Measurements from ENCODE around the gene ADPGK. TPM values are rescaled to one million over a fixed set of nuclear protein-coding genes. Genes with fewer than 3 reads are reported as not detected.
A peak's percentile ranks its signal among the peaks of the same experiment; 100 is the strongest.
"Not testable (repeated sequence)": the region's sequence is repeated elsewhere in the genome, so short reads cannot be mapped to it uniquely, and the experiment has no call there.

ADPGK gene
- total RNA-seq, 1 donor from 2014 or later = 17.8 TPM

- DNase-seq (ENCODE audit: low spot score) = no peak
- no peak for ATAC-seq
Measured at GRCh38 chr15:72751751-72752455, 31.7 kb downstream of the ADPGK start.

GRCh38 chr15:72749700-72750099, 33.9 kb downstream of the ADPGK start:
- DNase-seq (ENCODE audit: low spot score) (no peak), ATAC-seq (no peak)

- DNase-seq (ENCODE audit: low spot score) (no peak), ATAC-seq (no peak)
Measured at GRCh38 chr15:72740219-72740618, 43.3 kb downstream of the ADPGK start.

GRCh38 chr15:72737723-72738122, 45.8 kb downstream of the ADPGK start:
- no peak for ATAC-seq
- DNase-seq (ENCODE audit: low spot score) = no peak

GRCh38 chr15:72737061-72737460, 46.5 kb downstream of the ADPGK start:
- ATAC-seq = no peak
- no peak for DNase-seq (ENCODE audit: low spot score)

GRCh38 chr15:72735111-72735510, 48.4 kb downstream of the ADPGK start:
- no peak for ATAC-seq
- no peak for DNase-seq (ENCODE audit: low spot score)

GRCh38 chr15:72733941-72734738, 49.4 kb downstream of the ADPGK start:
- ATAC-seq = no peak

GRCh38 chr15:72732516-72732915, 51.0 kb downstream of the ADPGK start:
- DNase-seq (ENCODE audit: low spot score) = no peak

More at GRCh38 chr15:72733941-72734738, 49.4 kb downstream of the ADPGK start:
- no peak for DNase-seq (ENCODE audit: low spot score)

GRCh38 chr15:72732086-72732485, 51.5 kb downstream of the ADPGK start:
- DNase-seq (ENCODE audit: low spot score) (no peak), ATAC-seq (no peak)

More at GRCh38 chr15:72732516-72732915, 51.0 kb downstream of the ADPGK start:
- no peak for ATAC-seq

GRCh38 chr15:72728821-72729220, 54.7 kb downstream of the ADPGK start:
- ATAC-seq = peak; percentile 54

GRCh38 chr15:72728249-72728648, 55.3 kb downstream of the ADPGK start:
- ATAC-seq; DNase-seq (ENCODE audit: low spot score): not testable (repeated sequence)

More at GRCh38 chr15:72728821-72729220, 54.7 kb downstream of the ADPGK start:
- no peak for DNase-seq (ENCODE audit: low spot score)

- peak; percentile 61 for ATAC-seq
Measured at GRCh38 chr15:72727154-72727553, 56.4 kb downstream of the ADPGK start.

GRCh38 chr15:72725851-72726250, 57.7 kb downstream of the ADPGK start:
- not testable (repeated sequence) for DNase-seq (ENCODE audit: low spot score); ATAC-seq

More at GRCh38 chr15:72727154-72727553, 56.4 kb downstream of the ADPGK start:
- no peak for DNase-seq (ENCODE audit: low spot score)

GRCh38 chr15:72725446-72725845, 58.1 kb downstream of the ADPGK start:
- ATAC-seq (no peak), DNase-seq (ENCODE audit: low spot score) (no peak)

- DNase-seq (ENCODE audit: low spot score) (no peak), ATAC-seq (no peak)
Measured at GRCh38 chr15:72724028-72724427, 59.5 kb downstream of the ADPGK start.

- DNase-seq (ENCODE audit: low spot score) (peak; percentile 54), ATAC-seq (peak; percentile 85)
Measured at GRCh38 chr15:72722071-72722696, 61.4 kb downstream of the ADPGK start.

GRCh38 chr15:72708551-72709303, 74.8 kb downstream of the ADPGK start:
- not testable (repeated sequence) for DNase-seq (ENCODE audit: low spot score); ATAC-seq

- DNase-seq (ENCODE audit: low spot score) (no peak), ATAC-seq (no peak)
Measured at GRCh38 chr15:72706266-72706665, 77.3 kb downstream of the ADPGK start.
